Measurements from ENCODE around the gene ITSN2.

- TF ChIP-seq CTCF (IDR thresholded peaks at IDR 0.05) (no peak), POLR2A (IDR thresholded peaks at IDR 0.05) (no peak)
These were observed 48.8 kb upstream of the ITSN2 start for GRCh38 chr2:24409171-24409570.
